Fibroblast of lung (primary cell): ENCODE measurements around the gene POLR2H.

Experiments
- CTCF ChIP-seq, 2 donors: IDR thresholded peaks in 1 of 2; conservative IDR thresholded peaks in 1 of 2; 1 replicate in 1 of 2; 2 replicates in 1 of 2; pipeline ENCODE4 v1.5.1; 2011 to 2012; ENCODE audit warnings: low read length in 2 of 2, control low read depth in 1 of 2, inconsistent platforms in 1 of 2, low read depth in 1 of 2, mild to moderate bottlenecking in 1 of 2
- EZH2 ChIP-seq: IDR thresholded peaks from 2 replicates; pipeline ENCODE4 v1.5.1; 2012; ENCODE audit warnings: low read length, control low read depth, mild to moderate bottlenecking; ENCODE audit errors: missing control alignments

- TF ChIP-seq CTCF (conservative IDR thresholded peaks at IDR 0.05 in 1 of 2, IDR thresholded peaks at IDR 0.05 in 1 of 2; ENCODE audit: low read depth in 1 of 2, low read length in 2 of 2), result no peak
- no peak for TF ChIP-seq EZH2
These were observed 47.9 kb downstream of the POLR2H start for GRCh38 chr3:184409331-184409926.
